Fibroblast of villous mesenchyme (primary cell): Measurements from ENCODE around the gene GSAP. TPM values are rescaled to one million over a fixed set of nuclear protein-coding genes. Genes with fewer than 3 reads are reported as not detected.
"Not testable (repeated sequence)": the region's sequence is repeated elsewhere in the genome, so short reads cannot be mapped to it uniquely, and the experiment has no call there.

ENCODE experiments used
- DNase-seq: peaks from one replicate; pipeline ENCODE4 v3.0.0-alpha.2; 2010; ENCODE audit warnings: low read depth
- H3K4me3 ChIP-seq: 2 replicates; pipeline ENCODE4 v1.5.1; 2011; ENCODE audit warnings: low read depth, mild to moderate bottlenecking, low read length
- total RNA-seq: library from RNA; depleted of rRNA; stranded (reverse); fragments of >200 nt; gene quantifications from 2 replicates; pipeline ENCODE4 v1.2.3, GENCODE V29; 2012
- TF ChIP-seq, protein P1 (sequence below): IDR thresholded peaks from 2 replicates; pipeline ENCODE4 v1.5.1; 2012; ENCODE audit warnings: low read depth, mild to moderate bottlenecking, low read length; ENCODE audit not compliant: insufficient read depth

The GSAP gene
- total RNA-seq, 1 donor, result 13.8 TPM

DNA sequence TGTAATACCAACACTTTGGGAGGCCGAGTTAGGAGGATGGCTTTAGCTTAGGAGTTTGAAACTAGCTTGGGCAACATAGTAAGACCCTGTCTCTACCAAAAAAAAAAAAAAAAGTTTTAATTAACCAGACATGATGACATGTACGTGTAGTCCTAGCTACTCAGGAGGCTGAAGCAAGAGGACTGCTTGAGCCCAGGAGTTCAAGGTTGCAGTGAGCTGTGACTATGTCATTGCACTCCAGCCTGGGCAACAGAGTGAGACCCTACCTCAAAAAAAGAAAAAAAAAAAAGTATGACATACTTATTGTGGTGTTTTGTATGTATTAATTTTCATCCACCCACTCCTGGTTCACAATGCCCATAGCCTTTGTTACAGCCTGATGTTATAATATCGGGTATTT, 69.7 kb downstream of the GSAP start:
- no peak overlapping the region for H3K4me3 ChIP-seq
- TF ChIP-seq, protein P1, sequence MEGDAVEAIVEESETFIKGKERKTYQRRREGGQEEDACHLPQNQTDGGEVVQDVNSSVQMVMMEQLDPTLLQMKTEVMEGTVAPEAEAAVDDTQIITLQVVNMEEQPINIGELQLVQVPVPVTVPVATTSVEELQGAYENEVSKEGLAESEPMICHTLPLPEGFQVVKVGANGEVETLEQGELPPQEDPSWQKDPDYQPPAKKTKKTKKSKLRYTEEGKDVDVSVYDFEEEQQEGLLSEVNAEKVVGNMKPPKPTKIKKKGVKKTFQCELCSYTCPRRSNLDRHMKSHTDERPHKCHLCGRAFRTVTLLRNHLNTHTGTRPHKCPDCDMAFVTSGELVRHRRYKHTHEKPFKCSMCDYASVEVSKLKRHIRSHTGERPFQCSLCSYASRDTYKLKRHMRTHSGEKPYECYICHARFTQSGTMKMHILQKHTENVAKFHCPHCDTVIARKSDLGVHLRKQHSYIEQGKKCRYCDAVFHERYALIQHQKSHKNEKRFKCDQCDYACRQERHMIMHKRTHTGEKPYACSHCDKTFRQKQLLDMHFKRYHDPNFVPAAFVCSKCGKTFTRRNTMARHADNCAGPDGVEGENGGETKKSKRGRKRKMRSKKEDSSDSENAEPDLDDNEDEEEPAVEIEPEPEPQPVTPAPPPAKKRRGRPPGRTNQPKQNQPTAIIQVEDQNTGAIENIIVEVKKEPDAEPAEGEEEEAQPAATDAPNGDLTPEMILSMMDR, result no peak
- DNase-seq, result no peak

DNA sequence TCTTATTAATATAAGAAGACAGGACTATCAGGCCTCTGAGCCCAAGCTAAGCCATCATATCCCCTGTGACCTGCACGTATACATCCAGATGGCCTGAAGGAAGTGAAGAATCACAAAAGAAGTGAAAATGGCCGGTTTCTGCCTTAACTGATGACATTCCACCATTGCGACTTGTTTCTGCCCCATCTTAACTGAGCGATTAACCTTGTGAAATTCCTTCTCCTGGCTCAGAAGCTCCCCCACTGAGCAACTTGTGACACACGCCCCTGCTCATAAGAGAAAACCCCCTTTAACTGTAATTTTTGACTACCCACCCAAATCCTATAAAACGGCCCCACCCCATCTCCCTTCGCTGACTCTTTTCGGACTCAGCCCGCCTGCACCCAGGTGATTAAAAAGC, 70.7 kb downstream of the GSAP start:
- not testable (repeated sequence) for DNase-seq, H3K4me3 ChIP-seq

DNA sequence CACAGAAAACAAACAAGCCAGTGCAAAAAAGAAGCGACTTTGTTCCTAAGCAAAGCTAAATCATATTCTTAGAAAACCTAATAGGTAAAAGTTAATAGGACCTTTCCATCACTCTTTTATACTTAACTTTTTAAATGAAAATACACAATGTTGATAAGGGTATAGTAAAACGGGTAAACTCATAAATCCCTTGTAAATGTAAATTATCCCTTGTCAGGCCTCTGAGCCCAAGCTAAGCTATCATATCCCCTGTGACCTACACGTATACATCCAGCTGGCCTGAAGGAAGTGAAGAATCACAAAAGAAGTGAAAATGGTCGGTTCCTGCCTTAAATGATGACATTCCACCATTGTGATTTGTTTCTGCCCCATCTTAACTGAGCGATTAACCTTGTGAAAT, 76.4 kb downstream of the GSAP start:
- DNase-seq, result no peak
- H3K4me3 ChIP-seq, result no peak overlapping the region
- TF ChIP-seq, protein P1, result no peak

DNA sequence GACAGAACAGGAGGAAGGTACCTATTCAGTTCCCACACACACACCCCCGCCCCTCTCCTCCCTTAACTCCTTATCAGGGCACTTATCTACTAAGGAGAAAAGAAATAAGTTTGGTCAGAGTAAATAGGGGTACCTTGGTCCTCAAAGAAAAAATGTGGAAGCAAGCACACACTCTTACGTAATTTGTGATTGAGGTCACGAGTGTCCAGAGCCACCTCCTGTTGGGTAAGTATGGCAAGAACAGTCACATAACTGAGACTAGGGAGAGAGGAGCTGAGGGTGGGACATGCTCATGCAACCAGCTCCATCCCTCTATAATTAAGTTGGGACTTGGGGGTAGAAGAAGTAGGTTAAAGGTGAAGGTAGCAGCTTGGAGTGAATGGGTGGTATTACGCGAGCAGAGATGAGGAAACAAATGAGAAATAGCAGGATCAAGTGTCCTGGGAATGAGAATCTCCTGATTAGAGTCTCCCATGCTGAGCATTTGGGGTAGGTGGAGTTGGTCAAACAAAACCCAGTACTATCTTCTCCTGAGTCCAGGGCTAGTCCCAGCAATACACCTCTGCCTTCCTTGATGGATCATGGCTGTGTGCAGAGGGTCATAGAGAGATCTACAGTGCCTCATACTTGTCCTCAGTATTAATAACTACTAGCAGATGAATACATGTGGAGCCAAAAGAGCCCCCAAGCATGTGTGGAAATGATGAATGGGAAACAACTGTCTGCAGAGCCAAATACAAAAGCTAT, 77.1 kb downstream of the GSAP start:
- peak; percentile 88 for DNase-seq
- TF ChIP-seq, protein P1, result no peak
- no peak overlapping the region for H3K4me3 ChIP-seq

DNA sequence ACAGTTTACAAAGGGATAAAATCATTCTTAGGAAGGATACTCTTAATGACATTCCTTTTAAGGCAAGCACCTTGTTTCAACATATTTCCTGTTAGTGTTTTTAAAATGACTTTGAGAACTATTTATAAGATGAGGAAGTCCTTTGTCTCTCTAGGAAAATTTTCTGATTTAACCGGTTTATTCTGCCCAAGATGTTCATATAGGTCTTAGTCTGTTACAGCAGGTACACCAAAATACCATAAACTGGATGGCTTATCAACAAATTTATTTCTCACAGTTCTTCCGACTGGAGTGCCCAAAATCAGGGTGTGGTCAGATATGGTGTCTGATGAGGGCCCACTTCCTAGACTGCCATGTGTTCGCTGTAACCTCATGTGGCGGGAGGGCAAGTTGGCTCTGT, 77.9 kb downstream of the GSAP start:
- no peak for DNase-seq

DNA sequence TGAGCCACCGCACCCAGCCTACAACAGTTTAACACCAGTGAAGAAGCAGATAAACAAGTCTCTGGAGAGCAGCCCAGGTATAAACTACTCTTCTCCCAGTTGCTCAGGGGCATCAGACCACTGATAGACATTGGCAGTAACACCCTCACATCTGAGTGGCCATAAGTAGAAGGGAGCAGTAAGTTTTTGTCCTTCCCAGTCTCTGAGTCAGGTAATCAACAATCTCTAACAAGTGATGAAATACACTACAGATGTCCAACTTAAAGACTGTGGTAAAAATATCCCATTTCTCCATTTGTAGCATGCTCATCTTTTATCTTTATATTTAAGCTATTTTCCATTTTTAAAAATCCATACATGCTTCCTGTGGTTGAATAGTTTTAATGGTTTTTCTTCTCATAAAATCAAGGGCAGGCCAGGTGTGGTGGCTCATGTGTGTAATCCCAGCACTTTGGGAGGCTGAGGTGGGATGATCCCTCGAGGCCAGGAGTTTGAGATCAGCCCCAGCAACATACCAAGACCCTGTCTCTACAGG, 78.6 kb downstream of the GSAP start:
- TF ChIP-seq, protein P1, result no peak
- no peak overlapping the region for H3K4me3 ChIP-seq
- DNase-seq, result peak; percentile 49

More for the DNA sequence above, 77.9 kb downstream of the GSAP start:
- H3K4me3 ChIP-seq, result no peak overlapping the region
- TF ChIP-seq, protein P1, result no peak

DNA sequence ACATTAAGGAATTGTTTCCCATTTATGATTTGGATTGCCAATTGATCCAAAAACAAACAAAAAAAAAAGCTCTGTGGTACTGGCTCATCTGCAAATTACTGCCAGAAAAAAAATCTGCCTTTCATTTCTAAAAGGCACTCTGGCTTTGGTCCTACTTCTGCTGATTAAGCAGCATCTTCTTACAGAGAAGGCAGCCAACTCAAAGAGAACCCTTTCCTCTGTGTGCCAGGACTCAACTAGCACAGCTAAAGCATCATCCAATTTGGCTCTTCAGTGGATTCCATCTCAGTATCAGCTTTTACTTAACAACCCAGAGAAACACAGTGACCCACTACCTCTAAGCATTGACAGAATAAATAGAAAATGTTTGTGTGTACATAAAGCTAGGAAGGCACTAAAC, 80.6 kb downstream of the GSAP start:
- no peak overlapping the region for H3K4me3 ChIP-seq
- no peak for DNase-seq
- TF ChIP-seq, protein P1, result no peak

DNA sequence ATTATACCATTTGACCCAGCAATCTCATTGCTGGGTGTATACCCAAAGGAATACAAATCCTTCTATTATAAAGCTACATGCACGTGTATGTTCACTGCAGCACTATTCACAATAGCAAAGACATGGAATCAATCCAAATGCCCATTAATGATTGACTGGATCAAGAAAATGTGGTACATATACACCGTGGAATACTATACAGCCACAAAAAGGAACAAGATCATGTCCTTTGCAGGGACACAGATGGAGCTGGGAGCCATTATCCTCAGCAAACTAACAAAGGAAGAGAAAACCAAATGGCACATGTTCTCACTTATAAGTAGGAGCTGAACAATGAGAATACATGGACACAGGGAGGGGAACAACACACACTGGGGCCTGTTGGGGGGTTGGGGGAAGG, 82.1 kb downstream of the GSAP start:
- H3K4me3 ChIP-seq, DNase-seq: not testable (repeated sequence)
